Hepatocyte (in vitro differentiated cells): ENCODE measurements around the gene KCNQ5.

Source experiments
- CTCF ChIP-seq: fragments of 200-600 bp; sonication (generic); IDR thresholded peaks from 2 replicates; pipeline ENCODE4 v1.5.1; 2016; ENCODE audit warnings: antibody characterized with exemption, mild to moderate bottlenecking; ENCODE audit not compliant: poor library complexity
- EZH2 ChIP-seq: fragments of 200-600 bp; sonication (generic); IDR thresholded peaks from 2 replicates; pipeline ENCODE4 v1.6.1; 2016; ENCODE audit warnings: antibody characterized with exemption, mild to moderate bottlenecking, borderline replicate concordance
- EZH2phosphoT487 ChIP-seq: fragments of 200-600 bp; sonication (generic); IDR thresholded peaks from one replicate; pipeline ENCODE4 v1.6.1; 2018; ENCODE audit warnings: antibody characterized with exemption, mild to moderate bottlenecking, low read depth, moderate library complexity; ENCODE audit not compliant: unreplicated experiment, severe bottlenecking

- TF ChIP-seq EZH2 = no peak
- TF ChIP-seq CTCF = no peak
- no peak for TF ChIP-seq EZH2phosphoT487
Measured at GRCh38 chr6:72835749-72836148, 213.9 kb downstream of the KCNQ5 start.
